ENCODE data around the gene KRT86.

DNA sequence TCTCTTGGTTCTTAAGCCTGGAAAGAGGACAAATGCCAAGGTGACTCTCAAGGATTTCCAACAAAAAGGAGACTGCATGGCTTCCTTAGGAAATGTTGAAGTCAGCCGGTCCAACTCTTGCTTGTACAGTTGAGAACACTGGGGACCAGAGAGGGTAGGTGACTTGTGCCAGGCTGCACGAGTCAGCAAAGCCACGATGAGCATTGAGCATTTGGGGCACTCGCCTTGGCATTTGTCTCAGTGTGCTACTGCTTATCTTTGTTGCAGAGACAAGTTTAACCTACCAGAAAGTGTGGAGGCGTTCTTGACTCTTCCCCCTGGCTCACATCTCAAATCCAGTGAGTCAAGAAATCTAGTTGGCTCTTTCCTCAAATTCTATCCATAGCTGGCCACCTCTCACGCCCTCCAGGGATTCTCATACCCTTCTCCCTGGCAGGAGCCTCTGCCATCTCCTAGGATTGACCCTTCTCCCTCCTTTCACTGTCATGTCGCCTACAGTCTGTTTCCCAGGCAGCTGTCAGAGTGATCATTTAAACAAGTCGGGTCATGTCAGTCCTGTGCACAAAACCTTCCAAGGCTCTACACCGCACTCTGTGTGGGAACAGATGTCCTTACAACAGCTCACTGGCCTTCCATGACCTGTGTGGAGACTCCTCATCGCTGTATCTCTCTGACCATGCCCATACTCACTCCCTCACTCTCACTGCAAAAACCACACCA, 64.0 kb downstream of the KRT86 start:
- TF ChIP-seq KDM1A (IDR thresholded peaks at IDR 0.05; ENCODE audit: borderline replicate concordance, low read length): no peak
- no peak for TF ChIP-seq POLR2AphosphoS5 (IDR thresholded peaks at IDR 0.05; ENCODE audit: low read depth, low read length)
- TF ChIP-seq RFX5 (IDR thresholded peaks at IDR 0.05; ENCODE audit: borderline replicate concordance, low read depth, low read length): no peak
- TF ChIP-seq POLR2A (IDR thresholded peaks at IDR 0.05; ENCODE audit: control extremely low read depth in 1 of 2, low read depth in 2 of 2, low read length in 2 of 2): no peak
- TF ChIP-seq TAF1 (IDR thresholded peaks at IDR 0.05; ENCODE audit: low read depth, low read length): no peak
- TF ChIP-seq, protein P1, sequence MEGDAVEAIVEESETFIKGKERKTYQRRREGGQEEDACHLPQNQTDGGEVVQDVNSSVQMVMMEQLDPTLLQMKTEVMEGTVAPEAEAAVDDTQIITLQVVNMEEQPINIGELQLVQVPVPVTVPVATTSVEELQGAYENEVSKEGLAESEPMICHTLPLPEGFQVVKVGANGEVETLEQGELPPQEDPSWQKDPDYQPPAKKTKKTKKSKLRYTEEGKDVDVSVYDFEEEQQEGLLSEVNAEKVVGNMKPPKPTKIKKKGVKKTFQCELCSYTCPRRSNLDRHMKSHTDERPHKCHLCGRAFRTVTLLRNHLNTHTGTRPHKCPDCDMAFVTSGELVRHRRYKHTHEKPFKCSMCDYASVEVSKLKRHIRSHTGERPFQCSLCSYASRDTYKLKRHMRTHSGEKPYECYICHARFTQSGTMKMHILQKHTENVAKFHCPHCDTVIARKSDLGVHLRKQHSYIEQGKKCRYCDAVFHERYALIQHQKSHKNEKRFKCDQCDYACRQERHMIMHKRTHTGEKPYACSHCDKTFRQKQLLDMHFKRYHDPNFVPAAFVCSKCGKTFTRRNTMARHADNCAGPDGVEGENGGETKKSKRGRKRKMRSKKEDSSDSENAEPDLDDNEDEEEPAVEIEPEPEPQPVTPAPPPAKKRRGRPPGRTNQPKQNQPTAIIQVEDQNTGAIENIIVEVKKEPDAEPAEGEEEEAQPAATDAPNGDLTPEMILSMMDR (IDR thresholded peaks at IDR 0.05; ENCODE audit: control extremely low read depth in 1 of 3, insufficient read depth in 1 of 3, low read depth in 1 of 3, low read length in 3 of 3): no peak
- TF ChIP-seq SIX5 (IDR thresholded peaks at IDR 0.05; ENCODE audit: low read depth, low read length): no peak
- TF ChIP-seq, protein P2, sequence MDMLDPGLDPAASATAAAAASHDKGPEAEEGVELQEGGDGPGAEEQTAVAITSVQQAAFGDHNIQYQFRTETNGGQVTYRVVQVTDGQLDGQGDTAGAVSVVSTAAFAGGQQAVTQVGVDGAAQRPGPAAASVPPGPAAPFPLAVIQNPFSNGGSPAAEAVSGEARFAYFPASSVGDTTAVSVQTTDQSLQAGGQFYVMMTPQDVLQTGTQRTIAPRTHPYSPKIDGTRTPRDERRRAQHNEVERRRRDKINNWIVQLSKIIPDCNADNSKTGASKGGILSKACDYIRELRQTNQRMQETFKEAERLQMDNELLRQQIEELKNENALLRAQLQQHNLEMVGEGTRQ (IDR thresholded peaks at IDR 0.05; ENCODE audit: low read length): no peak
- no peak for TF ChIP-seq HDAC6 (IDR thresholded peaks at IDR 0.05; ENCODE audit: low read depth, low read length)
- no peak for TF ChIP-seq EZH2 (IDR thresholded peaks at IDR 0.05; ENCODE audit: low read depth, low read length, severe bottlenecking)
- TF ChIP-seq POU5F1 (IDR thresholded peaks at IDR 0.05; ENCODE audit: low read depth, low read length): no peak
- TF ChIP-seq EP300 (IDR thresholded peaks at IDR 0.05; ENCODE audit: borderline replicate concordance in 1 of 2, low read depth in 2 of 2, low read length in 2 of 2): no peak
- no peak for TF ChIP-seq ZNF274 (IDR thresholded peaks at IDR 0.05; ENCODE audit: borderline replicate concordance, extremely low read depth, low read length)
